Activated naive CD8-positive, alpha-beta T cell treated with anti-CD3 and anti-CD28 coated beads, Interleukin-2, amount 10 ng/mL, durations not matched to agents 7 days and 5 days (primary cell): ENCODE measurements around the gene FAM222B. TPM values are rescaled to one million over a fixed set of nuclear protein-coding genes. Genes with fewer than 3 reads are reported as not detected.
"Not testable (repeated sequence)": the region's sequence is repeated elsewhere in the genome, so short reads cannot be mapped to it uniquely, and the experiment has no call there.

Experiments
- ATAC-seq: fragments of 150-1000 bp; cut with Tn5 transposase; one replicate; pipeline ENCODE4 v1.10.0; 2021; ENCODE audit warnings: low read depth, moderate library complexity
- POLR2A ChIA-PET: fragments of 350-600 bp; sonication (Branson Sonifier 250); formaldehyde crosslinking; loops from one replicate; lab custom pipeline; 2021; ENCODE audit warnings: antibody characterized with exemption; lab: Charles Lee
- DNase-seq: peaks from one replicate; pipeline ENCODE4 v3.0.0; 2021
- H3K27ac Mint-ChIP-seq: one replicate; pipeline ENCODE4 v1.8.0; 2022; ENCODE audit warnings: mild to moderate bottlenecking, mixed read lengths
- H3K27me3 Mint-ChIP-seq: one replicate; pipeline ENCODE4 v1.8.0; 2022; ENCODE audit warnings: mild to moderate bottlenecking, moderate library complexity, mixed read lengths
- H3K36me3 Mint-ChIP-seq: one replicate; pipeline ENCODE4 v1.8.0; 2021; ENCODE audit warnings: mild to moderate bottlenecking, mixed read lengths
- H3K4me1 Mint-ChIP-seq: one replicate; pipeline ENCODE4 v1.8.0; 2021; ENCODE audit warnings: mixed read lengths
- H3K4me3 Mint-ChIP-seq: one replicate; pipeline ENCODE4 v1.8.0; 2022; ENCODE audit warnings: mild to moderate bottlenecking, moderate library complexity, mixed read lengths
- H3K9me3 Mint-ChIP-seq: one replicate; pipeline ENCODE4 v1.8.0; 2021; ENCODE audit warnings: mixed read lengths
- total RNA-seq, 2 experiments: library from RNA; stranded (reverse); gene quantifications; one replicate each; pipeline ENCODE4 v1.2.3, GENCODE V29; 2021

FAM222B gene
- total RNA-seq, 2 experiments from 2014 or later, result 17.0 to 21.2 TPM

- Mint-ChIP-seq H3K9me3 (no peaks in the 10 kb centered on the region), H3K36me3 (peaks cover 22% of the 10 kb centered on the region), H3K4me3 (no peak overlapping the region), H3K27ac (peak overlapping the region; percentile 12), H3K4me1 (peaks cover 13% of the 10 kb centered on the region), H3K27me3 (no peaks in the 10 kb centered on the region)
- ATAC-seq, result no peak
- DNase-seq, result no peak
- POLR2A ChIA-PET, result interaction anchor here (0.8 kb wide), 1 partner anchor 116 kb away, joined by 3 read pairs; no protein-coding TSS in a partner anchor
These were observed 37.4 kb upstream of the FAM222B start for GRCh38 chr17:28879886-28880571.

- peaks cover 15% of the 10 kb centered on the region for H3K36me3 Mint-ChIP-seq
- H3K4me1 Mint-ChIP-seq, result peaks cover 9% of the 10 kb centered on the region
- no peaks in the 10 kb centered on the region for H3K27me3 Mint-ChIP-seq
- POLR2A ChIA-PET, result interaction anchor here (0.8 kb wide), 1 partner anchor 115 kb away, joined by 3 read pairs; no protein-coding TSS in a partner anchor
- H3K9me3 Mint-ChIP-seq, result no peaks in the 10 kb centered on the region
- peak; percentile 46 for ATAC-seq
- no peak overlapping the region for H3K4me3 Mint-ChIP-seq
- no peak overlapping the region for H3K27ac Mint-ChIP-seq
- DNase-seq, result no peak
These were observed 36.4 kb upstream of the FAM222B start for GRCh38 chr17:28878981-28879380.

GRCh38 chr17:28878158-28878910, 35.7 kb upstream of the FAM222B start:
- Mint-ChIP-seq H3K4me1 (peaks cover 9% of the 10 kb centered on the region), H3K27me3 (no peaks in the 10 kb centered on the region), H3K4me3 (no peak overlapping the region), H3K9me3 (no peaks in the 10 kb centered on the region), H3K36me3 (peaks cover 15% of the 10 kb centered on the region), H3K27ac (no peak overlapping the region)
- DNase-seq (no peak), ATAC-seq (no peak)
- POLR2A ChIA-PET, result interaction anchor here (0.7 kb wide), 1 partner anchor 151 kb away, joined by 3 read pairs; no protein-coding TSS in a partner anchor

- ATAC-seq, H3K4me3 Mint-ChIP-seq, H3K27me3 Mint-ChIP-seq, H3K27ac Mint-ChIP-seq, DNase-seq, H3K9me3 Mint-ChIP-seq: not testable (repeated sequence)
- peaks cover 15% of the 10 kb centered on the region for H3K36me3 Mint-ChIP-seq
- POLR2A ChIA-PET, result interaction anchor here (0.7 kb wide), 1 partner anchor 150 kb away, joined by 3 read pairs; no protein-coding TSS in a partner anchor
- peaks cover 14% of the 10 kb centered on the region for H3K4me1 Mint-ChIP-seq
These were observed 34.6 kb upstream of the FAM222B start for GRCh38 chr17:28877150-28877711.

- no peak overlapping the region for H3K4me3 Mint-ChIP-seq
- ATAC-seq, result no peak
- DNase-seq, result no peak
- POLR2A ChIA-PET, result no interaction called here
- H3K4me1 Mint-ChIP-seq, result peaks cover 18% of the 10 kb centered on the region
- no peaks in the 10 kb centered on the region for H3K9me3 Mint-ChIP-seq
- H3K36me3 Mint-ChIP-seq, result peaks cover 14% of the 10 kb centered on the region
- no peaks in the 10 kb centered on the region for H3K27me3 Mint-ChIP-seq
- no peak overlapping the region for H3K27ac Mint-ChIP-seq
These were observed 33.4 kb upstream of the FAM222B start for GRCh38 chr17:28875848-28876550.

- DNase-seq (no peak), ATAC-seq (no peak)
- H3K4me1 Mint-ChIP-seq, result peaks cover 20% of the 10 kb centered on the region
- peaks cover 13% of the 10 kb centered on the region for H3K36me3 Mint-ChIP-seq
- no peaks in the 10 kb centered on the region for H3K9me3 Mint-ChIP-seq
- H3K27me3 Mint-ChIP-seq, result no peaks in the 10 kb centered on the region
- H3K27ac Mint-ChIP-seq, result no peak overlapping the region
- POLR2A ChIA-PET, result no interaction called here
- no peak overlapping the region for H3K4me3 Mint-ChIP-seq
These were observed 32.2 kb upstream of the FAM222B start for GRCh38 chr17:28874750-28875149.

GRCh38 chr17:28873839-28874238, 31.2 kb upstream of the FAM222B start:
- no peak overlapping the region for H3K27ac Mint-ChIP-seq
- POLR2A ChIA-PET, result no interaction called here
- no peaks in the 10 kb centered on the region for H3K9me3 Mint-ChIP-seq
- no peaks in the 10 kb centered on the region for H3K27me3 Mint-ChIP-seq
- H3K4me3 Mint-ChIP-seq, result no peak overlapping the region
- H3K4me1 Mint-ChIP-seq, result peaks cover 17% of the 10 kb centered on the region
- DNase-seq, result no peak
- ATAC-seq, result no peak
- H3K36me3 Mint-ChIP-seq, result peaks cover 11% of the 10 kb centered on the region

- Mint-ChIP-seq H3K9me3 (no peaks in the 10 kb centered on the region), H3K4me3 (peak overlapping the region; percentile 80), H3K27me3 (no peaks in the 10 kb centered on the region), H3K27ac (peak overlapping the region; percentile 100), H3K36me3 (peaks cover 2% of the 10 kb centered on the region), H3K4me1 (peaks cover 10% of the 10 kb centered on the region)
- peak; percentile 58 for DNase-seq
- POLR2A ChIA-PET, result interaction anchor here (0.5 to 2.2 kb wide), 15 partner anchors 10 to 1909 kb away, joined by 3 to 28 read pairs (median 4); partner anchors contain the start of genes DHRS13, FAM222B, FLOT2 and PHF12
- ATAC-seq, result peak; percentile 100
These were observed 28.5 kb upstream of the FAM222B start for GRCh38 chr17:28871056-28871579.

- ATAC-seq (no peak), DNase-seq (no peak)
- H3K4me1 Mint-ChIP-seq, result peaks cover 9% of the 10 kb centered on the region
- no peaks in the 10 kb centered on the region for H3K27me3 Mint-ChIP-seq
- POLR2A ChIA-PET, result no interaction called here
- no peak overlapping the region for H3K4me3 Mint-ChIP-seq
- H3K9me3 Mint-ChIP-seq, result no peaks in the 10 kb centered on the region
- H3K27ac Mint-ChIP-seq, result no peak overlapping the region
- H3K36me3 Mint-ChIP-seq, result peaks cover 2% of the 10 kb centered on the region
These were observed 24.7 kb upstream of the FAM222B start for GRCh38 chr17:28867276-28867675.

- ATAC-seq, result no peak
- Mint-ChIP-seq H3K4me1 (peaks cover 6% of the 10 kb centered on the region), H3K27ac (peak overlapping the region; percentile 28), H3K36me3 (peaks cover 3% of the 10 kb centered on the region), H3K27me3 (no peaks in the 10 kb centered on the region), H3K9me3 (no peaks in the 10 kb centered on the region), H3K4me3 (no peak overlapping the region)
- DNase-seq, result no peak
- POLR2A ChIA-PET, result interaction anchor here (0.6 kb wide), 1 partner anchor 26 kb away, joined by 3 read pairs; no protein-coding TSS in a partner anchor
These were observed 23.6 kb upstream of the FAM222B start for GRCh38 chr17:28865946-28866752.

GRCh38 chr17:28864991-28865849, 22.6 kb upstream of the FAM222B start:
- no peak for ATAC-seq
- H3K9me3 Mint-ChIP-seq, result no peaks in the 10 kb centered on the region
- no peaks in the 10 kb centered on the region for H3K27me3 Mint-ChIP-seq
- no peak overlapping the region for H3K4me3 Mint-ChIP-seq
- H3K36me3 Mint-ChIP-seq, result peaks cover 4% of the 10 kb centered on the region
- no peak overlapping the region for H3K27ac Mint-ChIP-seq
- H3K4me1 Mint-ChIP-seq, result peaks cover 3% of the 10 kb centered on the region
- POLR2A ChIA-PET, result interaction anchor here (0.6 kb wide), 2 partner anchors 27 to 86 kb away, joined by 3 read pairs; partner anchors contain the start of gene PHF12
- no peak for DNase-seq
